ENCODE data around the gene SLC29A4.

SLC29A4 gene

DNA sequence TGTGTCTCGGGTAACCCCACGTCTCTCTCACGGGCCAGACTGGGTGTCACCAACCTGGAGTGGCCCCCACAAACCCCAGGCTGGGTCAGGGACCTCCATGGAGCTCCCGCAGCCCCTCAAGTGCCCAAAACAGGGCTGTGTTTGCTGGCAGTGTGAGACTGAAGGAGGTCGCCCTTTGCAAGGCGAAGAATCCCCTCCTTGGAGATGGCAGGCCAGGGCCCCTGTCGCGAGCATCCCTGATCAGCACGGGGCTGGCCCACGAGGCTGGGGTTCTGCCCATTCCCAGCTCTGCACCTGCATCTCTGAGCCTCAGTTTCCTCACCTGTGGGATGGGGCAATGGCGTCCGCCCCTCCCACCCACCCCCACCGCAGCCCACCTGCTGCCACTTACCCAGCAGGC lies 62.4 kb downstream of the SLC29A4 start:
- no peak overlapping the region for H3K4me2 ChIP-seq (ENCODE audit: low read length)
- no peak overlapping the region for H2AFZ ChIP-seq
- no peaks in the 10 kb centered on the region for H3K36me3 ChIP-seq (ENCODE audit: control insufficient read depth, insufficient read depth, low read length)

DNA sequence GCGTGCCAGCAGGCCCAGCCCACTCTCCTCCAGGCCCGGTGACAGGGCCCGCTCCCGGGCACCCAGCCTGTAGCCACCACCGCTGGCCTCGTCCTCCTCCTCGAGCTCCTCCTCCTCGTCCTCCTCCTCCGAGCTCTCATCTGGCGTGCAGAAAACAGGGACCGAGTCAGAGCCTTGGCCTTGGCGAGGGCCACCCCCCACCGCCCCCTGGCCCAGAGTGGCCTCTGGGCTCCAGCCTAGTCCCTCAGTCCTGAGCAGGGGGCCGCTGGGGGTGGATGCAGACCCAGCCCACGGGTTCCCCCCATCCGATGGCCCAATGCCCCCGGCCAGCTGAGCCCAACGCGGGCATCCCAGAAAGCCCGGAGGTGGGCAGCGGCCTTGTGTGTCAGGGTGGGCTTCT lies 62.9 kb downstream of the SLC29A4 start:
- Histone ChIP-seq H3K9ac (no peak overlapping the region), H2AFZ (no peak overlapping the region), H3K4me2 (ENCODE audit: low read length) (no peak overlapping the region), H3K4me1 (no peaks in the 10 kb centered on the region), H3K27me3 (ENCODE audit: control insufficient read depth, insufficient read depth, low read length) (no peaks in the 10 kb centered on the region), H3K9me3 (ENCODE audit: control insufficient read depth, low read length) (no peaks in the 10 kb centered on the region), H3K4me3 (ENCODE audit: low read depth, low read length) (no peak overlapping the region), H3K36me3 (ENCODE audit: control insufficient read depth, insufficient read depth, low read length) (no peaks in the 10 kb centered on the region), H3K79me2 (peaks cover 20% of the 10 kb centered on the region), H3K27ac (no peak overlapping the region)
- TF ChIP-seq CTCF (IDR thresholded peaks at IDR 0.05), result no peak

More for the DNA sequence above, 62.4 kb downstream of the SLC29A4 start:
- peaks cover 20% of the 10 kb centered on the region for H3K79me2 ChIP-seq
- no peaks in the 10 kb centered on the region for H3K4me1 ChIP-seq
- H3K9me3 ChIP-seq (ENCODE audit: control insufficient read depth, low read length), result no peaks in the 10 kb centered on the region
- no peaks in the 10 kb centered on the region for H3K27me3 ChIP-seq (ENCODE audit: control insufficient read depth, insufficient read depth, low read length)
- no peak for TF ChIP-seq CTCF (IDR thresholded peaks at IDR 0.05)
- no peak overlapping the region for H3K27ac ChIP-seq
- H3K9ac ChIP-seq, result no peak overlapping the region
- no peak overlapping the region for H3K4me3 ChIP-seq (ENCODE audit: low read depth, low read length)

DNA sequence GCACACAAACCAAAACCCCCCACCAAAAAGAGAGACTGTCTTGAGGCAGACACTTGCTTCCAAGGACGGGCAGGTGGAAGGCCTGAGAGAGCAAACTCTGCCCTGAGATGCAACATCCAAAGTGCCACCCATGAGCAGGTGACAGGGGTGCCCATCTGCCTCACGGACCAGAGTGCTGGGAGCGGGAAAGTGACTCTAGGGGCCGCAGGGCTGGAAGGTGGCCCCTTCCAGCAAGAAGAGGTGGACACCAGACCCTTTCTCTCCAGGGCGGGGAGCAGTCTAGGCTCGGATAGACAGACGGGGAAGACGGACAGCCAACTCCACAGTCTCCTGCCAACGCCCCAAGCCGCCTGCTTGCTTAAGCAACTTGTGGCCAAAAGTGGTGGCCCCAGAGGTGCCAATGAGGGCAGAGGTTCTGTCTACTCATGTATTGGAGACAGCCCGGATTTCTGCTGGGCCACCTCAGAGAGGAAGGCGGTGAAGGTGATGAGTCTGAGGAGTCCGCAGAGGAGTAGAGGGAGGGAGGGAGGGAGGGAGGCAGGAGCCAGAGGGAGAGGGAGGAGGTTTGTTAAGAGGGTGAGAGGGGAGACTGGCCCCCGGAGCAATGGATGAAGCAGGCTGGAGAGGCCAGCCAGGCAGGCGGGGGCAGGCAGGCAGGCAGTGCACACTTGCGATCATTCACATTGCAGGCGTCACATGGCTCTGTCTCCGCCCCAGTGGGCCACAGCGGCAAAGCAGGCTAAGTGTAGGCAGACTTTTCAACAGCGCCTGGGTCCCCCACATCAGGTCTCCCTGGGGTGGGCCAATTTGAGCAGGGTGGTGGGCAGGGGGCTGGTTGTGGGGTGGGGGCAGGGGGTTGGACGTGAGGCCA lies 65.6 kb downstream of the SLC29A4 start:
- no peak for TF ChIP-seq CTCF (IDR thresholded peaks at IDR 0.05)
- peaks cover 41% of the 10 kb centered on the region for H3K79me2 ChIP-seq
- no peaks in the 10 kb centered on the region for H3K4me1 ChIP-seq
- no peak overlapping the region for H3K9ac ChIP-seq
- no peak overlapping the region for H3K4me2 ChIP-seq (ENCODE audit: low read length)
- H3K9me3 ChIP-seq (ENCODE audit: control insufficient read depth, low read length), result no peaks in the 10 kb centered on the region
- no peaks in the 10 kb centered on the region for H3K27me3 ChIP-seq (ENCODE audit: control insufficient read depth, insufficient read depth, low read length)
- H3K27ac ChIP-seq, result no peak overlapping the region
- no peak overlapping the region for H3K4me3 ChIP-seq (ENCODE audit: low read depth, low read length)
- H3K36me3 ChIP-seq (ENCODE audit: control insufficient read depth, insufficient read depth, low read length), result no peaks in the 10 kb centered on the region
- no peak overlapping the region for H2AFZ ChIP-seq

DNA sequence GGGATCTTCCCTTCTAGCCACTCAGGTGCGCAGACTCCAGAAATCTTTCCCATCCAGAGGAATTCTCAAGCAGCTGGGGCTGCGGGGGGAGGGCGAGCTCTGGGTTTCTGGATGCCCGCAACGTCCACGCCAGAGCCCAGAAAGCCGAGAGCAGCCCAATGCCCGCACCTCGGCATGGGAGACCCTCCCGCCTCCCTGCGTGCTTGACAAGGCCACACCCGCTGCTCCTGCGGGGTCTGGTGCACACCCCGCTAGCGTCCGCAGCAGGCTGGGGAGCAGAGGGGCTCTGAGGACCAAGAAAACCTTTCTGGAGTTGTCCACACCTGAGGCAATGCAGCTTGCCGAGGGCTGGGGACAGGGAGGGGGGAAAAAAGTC lies 66.2 kb downstream of the SLC29A4 start:
- Histone ChIP-seq H3K4me1 (peaks cover 5% of the 10 kb centered on the region), H3K27me3 (ENCODE audit: control insufficient read depth, insufficient read depth, low read length) (no peaks in the 10 kb centered on the region), H3K4me3 (ENCODE audit: low read depth, low read length) (no peak overlapping the region), H3K4me2 (ENCODE audit: low read length) (no peak overlapping the region), H3K9me3 (ENCODE audit: control insufficient read depth, low read length) (no peaks in the 10 kb centered on the region), H3K9ac (no peak overlapping the region), H2AFZ (no peak overlapping the region), H3K79me2 (peaks cover 46% of the 10 kb centered on the region), H3K27ac (no peak overlapping the region), H3K36me3 (ENCODE audit: control insufficient read depth, insufficient read depth, low read length) (no peaks in the 10 kb centered on the region)
- no peak for TF ChIP-seq CTCF (IDR thresholded peaks at IDR 0.05)
